Activated CD8-positive, alpha-beta memory T cell treated with anti-CD3 and anti-CD28 coated beads, Interleukin-2, amount 50 U/mL, for 1 hour (primary cell): Measurements from ENCODE around the gene UGT1A9.

Experiments used
- DNase-seq: peaks from one replicate; pipeline ENCODE4 v3.0.0-alpha.2; 2020; ENCODE audit errors: extremely low read depth

UGT1A9 gene

DNA sequence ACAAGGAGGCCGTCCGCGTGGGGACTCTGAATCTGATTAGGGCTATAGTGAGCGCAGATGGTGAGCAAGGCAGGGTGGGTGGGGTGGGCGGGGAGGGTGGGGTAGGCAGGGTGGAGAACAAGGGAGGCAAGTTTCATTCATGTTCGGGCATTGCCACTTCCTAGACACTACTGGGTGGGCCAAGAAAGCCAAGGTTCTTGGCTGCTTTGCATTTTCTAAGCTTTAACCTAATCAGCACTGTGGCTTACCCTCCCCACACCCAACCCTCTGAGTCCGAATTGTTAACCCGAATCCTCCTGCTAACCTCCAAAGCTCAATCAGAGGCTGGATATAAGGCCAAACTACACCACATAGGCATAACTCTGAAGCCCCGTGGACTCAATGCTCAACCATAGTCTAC lies 124.6 kb downstream of the UGT1A9 start:
- DNase-seq: no peak

DNA sequence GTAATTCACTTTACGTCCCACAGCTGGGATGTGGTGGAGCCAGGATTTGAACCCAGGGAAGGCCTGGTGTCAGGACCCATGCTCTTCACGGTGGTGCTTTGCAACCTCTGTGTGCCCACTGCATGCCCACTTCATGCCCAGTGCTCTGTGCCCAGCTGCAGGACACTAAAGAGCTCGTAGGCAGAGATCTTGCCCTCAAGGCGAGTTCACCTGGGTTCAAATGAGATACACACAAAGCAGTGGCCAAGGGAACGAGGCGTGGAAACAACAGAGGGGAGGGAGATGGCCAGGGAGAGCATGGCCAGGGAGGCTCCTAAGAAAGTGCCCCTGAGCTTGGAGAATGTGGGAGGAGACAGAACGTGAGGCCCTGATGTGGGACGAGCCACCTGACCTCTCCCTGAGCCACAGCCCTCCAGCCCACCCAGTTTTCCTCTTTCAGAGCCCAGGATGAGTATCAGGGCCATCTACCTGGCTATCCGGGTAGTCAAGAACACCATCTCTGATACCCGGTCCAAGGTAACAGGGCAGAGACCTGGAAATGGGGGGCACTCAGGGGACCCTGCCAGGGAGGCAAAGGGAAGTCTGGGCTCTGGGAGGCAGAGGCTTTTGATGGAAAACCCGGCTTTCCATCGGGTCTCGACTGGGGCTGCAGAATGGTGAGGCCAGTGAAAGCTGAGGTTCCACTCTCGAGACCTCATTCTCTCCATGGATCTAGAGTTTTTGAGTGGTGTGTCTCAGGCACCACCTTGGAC lies 126.8 kb downstream of the UGT1A9 start:
- DNase-seq: no peak

DNA sequence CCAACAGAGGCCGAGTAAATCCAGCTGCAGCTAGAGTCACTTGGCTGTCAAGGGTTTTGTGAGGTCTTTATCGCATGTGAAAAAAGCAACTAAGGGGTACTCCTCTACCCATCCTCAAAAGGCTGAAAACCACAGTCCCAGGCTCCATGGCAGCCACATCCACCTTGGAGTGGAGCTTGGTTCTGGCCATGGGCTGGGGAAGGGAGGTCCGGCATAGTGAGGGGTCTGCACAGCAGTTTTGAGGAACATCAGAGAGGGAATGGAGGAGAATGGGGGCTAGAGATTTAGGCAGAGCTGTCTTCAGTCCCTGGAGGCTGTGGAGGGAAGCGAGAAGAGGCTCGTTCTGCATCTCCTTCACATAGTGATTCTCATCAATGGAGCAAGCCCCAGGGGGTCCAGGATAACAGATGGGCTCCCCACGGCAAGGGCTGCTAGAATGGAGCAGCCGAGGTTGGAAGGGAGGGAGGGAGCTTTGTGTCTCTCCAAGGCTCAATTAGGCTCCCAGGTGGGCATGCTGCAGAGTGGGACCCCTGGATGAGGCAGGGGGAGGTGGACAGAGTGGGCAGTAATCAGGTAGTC lies 127.5 kb downstream of the UGT1A9 start:
- DNase-seq: no peak

DNA sequence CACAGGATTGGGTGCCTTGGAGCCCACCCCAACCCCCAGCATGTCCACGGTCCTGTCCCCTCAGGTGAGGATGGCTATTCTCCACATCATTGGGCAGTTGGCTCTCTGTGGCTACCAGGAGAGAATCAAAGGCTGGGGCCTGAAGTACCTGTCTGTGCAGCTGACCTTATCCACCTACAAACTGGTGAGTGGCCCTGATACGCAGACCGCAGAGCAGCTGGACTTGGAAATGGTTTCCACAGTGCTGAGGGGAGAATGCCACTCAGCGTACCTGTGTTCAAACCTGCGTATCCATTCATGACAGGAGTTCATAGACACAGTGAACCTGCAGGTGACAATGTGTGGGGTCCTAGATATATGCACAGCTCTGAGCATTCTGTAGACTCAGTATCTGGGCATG lies 128.0 kb downstream of the UGT1A9 start:
- no peak for DNase-seq

DNA sequence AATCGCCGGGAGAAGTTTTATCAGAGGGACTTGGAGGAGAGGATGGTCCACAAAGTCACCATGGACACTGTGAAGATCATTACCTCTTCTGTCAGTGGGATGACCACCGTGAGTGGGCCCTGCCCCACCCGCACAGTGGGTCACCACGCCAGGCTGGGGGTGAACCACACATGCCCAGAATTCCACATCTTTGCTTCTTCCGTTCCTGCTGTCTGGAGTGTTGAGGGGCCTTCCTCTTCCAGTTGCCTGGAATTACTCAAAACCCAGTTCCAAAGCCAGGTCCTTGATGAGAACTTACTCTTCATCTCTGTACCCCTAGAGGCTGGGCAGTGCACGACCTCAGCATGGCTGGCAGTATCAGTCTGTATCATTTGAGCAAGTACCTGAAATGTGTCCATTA lies 128.5 kb downstream of the UGT1A9 start:
- DNase-seq: no peak

DNA sequence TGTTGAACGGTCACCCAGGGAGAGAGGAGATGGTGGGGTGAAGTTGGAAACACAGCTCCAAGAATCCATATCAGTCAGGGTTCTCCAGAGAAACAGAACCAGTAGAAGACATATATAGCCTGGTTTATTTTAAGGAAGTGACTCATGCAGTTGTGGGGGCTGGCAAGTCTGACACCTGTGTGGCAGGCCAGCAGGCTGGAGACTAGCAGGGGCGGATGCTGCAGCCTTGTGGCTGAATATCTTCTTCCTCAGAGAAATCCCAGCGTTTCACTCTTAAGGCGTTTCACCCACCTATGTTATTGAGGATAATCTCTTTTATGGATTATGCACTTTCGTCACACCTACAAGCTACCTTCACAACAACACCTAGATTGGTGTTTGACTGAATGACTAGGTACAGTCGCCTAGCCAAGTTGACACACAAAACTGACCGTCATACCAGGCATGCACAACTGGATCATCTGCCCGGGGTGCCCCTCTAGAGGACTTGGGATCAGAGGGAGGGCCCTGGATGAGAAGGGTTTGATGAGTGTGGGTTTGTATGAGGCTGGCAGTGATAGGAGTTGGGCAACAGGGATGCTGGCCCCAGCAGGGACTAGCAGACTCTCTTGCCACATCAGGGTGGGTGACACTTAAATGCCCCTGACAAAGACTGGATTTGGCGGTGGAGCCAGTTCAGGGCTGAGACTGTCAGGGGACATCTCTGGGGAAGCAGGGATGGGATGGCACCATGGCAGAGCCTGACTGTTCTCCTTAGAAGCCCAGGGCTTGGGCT lies 129.8 kb downstream of the UGT1A9 start:
- DNase-seq: no peak

DNA sequence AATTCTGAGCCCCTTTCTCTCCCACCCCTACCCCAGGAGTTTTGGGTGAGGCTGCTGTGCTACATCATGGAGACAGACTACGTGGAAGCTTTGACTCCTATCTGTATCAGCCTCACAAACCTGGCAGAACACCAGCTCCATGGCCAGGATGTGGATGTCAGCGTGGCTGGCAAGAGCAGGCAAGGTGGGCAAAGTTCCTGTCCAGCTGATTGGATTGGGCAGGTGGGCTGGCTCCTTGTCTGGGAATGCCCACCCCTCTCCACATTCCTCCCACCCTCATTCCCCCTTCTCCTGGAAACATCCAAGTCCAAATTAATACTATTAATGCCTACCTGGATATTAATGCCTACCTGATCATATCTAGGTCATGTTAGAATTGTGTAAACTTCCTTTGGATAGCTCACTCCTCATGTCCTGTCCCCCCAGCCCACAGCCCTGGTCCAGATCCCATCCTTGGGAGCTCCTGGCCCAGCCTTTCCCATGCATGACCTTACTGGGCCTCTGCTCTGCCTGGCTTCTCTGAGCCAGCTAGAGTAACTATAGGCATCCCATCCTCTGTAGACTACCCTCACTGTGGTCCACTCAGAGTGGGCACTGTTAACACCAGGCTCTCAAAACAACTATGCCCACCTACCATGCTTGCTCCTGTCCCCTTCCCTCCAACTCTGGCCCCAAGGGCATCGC lies 130.6 kb downstream of the UGT1A9 start:
- DNase-seq: no peak

DNA sequence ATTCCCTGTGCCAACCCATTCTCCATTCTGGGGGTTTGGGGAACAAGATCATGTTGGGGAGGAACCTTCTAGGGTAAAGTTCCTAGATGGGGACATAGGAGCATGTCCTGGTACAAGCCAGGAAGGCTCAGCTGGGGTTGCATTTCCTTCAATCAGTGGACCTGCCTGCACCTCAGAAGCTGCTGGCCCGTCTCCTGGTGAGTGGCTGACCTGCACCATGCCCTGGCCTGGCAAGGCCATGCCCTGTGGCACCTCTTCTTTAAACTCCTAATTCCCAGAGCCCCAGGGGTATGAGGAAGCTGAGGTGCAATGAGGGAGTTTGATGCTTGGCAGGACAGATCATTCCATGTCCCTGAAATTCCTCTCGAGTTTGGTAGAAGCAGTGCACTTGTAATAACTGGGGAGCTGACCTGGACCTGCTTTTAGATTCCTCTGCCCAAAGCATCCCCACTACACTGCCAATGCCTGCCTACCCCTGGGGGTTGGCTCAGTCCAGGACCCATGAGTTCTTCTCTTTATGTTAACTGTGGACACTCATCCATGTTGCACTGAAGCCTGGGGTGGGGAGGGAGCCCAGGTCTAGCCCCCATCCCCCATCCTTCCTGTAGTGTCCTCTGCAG lies 131.7 kb downstream of the UGT1A9 start:
- no peak for DNase-seq

DNA sequence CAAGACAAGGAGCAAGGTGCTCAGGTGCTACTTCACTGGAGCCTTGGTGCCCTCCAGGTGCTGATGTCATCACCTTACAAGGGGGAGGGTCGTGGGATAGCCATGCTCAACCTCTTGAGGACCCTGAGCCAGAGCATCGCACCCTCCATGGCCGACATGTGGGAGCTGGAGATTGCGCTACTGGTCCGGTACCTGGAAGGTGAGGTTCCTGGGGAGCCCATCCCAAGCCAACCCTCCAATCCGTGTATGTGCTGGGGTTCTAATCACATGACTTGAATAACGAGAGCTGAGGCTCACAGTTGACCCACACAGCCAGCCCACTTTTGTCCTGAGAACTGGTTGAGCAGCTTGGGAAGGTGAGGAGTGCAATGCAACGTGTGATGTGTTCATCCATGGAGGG lies 132.3 kb downstream of the UGT1A9 start:
- DNase-seq: no peak

DNA sequence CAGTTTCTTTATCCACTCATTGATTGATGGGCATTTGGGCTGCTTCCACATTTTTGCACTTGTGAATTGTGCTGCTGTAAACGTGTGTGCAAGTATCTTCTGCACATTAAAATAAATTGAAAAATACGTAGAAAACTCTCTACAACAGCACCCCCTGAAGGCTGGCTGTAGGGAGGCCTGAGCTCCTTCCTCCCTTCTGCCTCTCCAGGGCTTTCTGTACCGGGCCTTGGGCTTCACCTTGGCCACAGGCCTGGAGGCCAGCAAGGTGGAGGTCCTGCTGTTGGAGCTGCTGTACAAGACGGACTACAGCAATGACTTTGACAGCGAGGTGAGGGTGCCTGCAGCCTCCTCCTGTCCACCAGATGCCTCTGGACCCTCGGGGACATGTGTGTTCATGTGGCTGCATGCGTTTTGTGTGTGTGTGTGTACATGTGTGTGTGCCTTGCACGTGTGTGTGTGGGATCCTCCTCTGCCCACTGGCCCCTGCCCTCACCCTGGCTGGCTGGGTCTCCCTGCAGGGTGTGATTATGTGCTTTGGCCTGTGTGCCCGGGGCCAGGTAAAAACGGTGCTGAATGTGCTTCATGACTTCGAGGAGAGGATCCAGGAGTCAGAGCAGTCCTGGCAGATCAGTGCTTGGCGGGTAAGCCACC lies 135.6 kb downstream of the UGT1A9 start:
- DNase-seq: no peak

DNA sequence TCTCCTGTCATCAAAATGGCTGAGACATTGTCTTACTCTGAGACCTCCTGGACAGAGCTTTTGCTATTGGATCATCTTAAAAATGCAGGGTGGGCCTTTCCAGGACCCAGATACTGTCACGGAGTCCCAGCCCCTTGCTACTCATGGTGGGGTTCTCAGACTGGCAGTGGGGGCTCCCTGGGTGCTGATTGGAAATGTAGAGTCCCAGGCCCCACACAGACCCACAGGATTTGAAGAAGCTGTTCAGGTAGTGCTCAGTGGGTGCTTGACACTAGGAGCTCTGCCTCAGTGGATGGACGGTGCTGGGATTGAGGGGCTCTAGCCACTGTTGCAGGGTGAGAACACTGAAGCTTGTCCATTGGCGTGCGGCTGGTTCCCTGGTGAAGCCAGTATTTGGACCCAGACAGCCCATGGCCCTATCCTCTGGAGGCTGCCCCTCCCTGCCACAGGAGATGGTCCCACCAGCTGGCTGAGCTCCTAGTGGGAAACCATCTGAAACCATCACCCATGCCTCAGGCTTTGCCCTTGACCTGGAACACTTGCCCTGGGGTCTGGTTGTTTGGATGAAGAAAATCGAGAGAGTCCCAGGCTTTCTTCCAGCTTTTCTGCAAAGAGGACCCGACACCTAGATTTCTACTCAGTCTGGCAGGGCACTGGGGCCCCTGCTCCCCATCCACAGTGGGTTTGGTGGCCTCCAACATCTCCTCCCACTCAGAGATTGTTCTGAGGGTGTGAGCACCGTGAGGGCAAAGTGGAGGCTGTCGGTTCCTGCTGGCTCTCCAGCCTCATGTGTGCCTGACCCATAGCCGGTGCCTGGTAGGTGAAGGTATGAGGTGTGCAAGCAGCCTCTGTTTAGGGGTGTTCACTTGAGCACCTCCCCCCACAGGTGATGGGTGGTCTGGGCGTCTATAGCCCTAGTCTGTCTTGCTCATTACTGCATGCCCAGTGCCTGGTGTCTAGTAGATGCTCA lies 136.6 kb downstream of the UGT1A9 start:
- no peak for DNase-seq

DNA sequence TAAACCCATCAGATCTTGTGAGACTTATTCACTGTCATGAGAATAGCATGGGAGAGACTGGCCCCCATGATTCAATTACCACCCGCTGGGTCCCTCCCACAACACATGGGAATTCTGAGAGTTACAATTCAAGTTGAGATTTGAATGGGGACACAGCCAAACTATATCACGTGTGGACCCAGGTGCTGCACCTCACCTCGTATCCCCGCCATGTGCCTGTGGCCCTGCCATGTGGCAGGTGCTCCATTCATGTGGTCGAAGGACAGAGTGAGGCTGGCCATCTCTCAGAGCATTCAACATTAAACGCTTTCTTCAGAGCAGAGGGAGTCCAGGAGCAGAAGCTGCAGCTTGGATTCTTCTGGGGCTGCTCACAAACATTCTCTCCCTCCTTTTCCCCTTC lies 138.7 kb downstream of the UGT1A9 start:
- no peak for DNase-seq

DNA sequence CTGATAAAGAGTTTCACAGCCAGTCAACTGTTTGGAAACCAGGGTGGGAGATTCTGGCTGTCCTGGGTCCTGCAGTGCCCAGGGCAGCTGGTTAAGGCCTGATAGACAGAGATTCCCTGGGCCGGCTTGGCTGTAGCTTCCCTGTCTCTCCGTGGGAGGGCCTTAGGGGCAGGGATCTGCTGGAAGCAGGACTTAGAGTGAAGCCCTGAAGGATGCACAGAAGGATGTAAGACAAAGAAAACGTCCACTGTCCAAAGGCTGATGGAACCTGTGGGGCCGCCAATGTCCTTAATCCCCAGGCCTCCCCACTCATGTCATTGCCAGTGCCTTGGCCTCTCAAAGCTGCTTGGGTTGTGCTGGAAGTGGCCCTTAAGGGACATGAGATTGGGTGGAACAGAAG lies 139.4 kb downstream of the UGT1A9 start:
- DNase-seq: no peak

DNA sequence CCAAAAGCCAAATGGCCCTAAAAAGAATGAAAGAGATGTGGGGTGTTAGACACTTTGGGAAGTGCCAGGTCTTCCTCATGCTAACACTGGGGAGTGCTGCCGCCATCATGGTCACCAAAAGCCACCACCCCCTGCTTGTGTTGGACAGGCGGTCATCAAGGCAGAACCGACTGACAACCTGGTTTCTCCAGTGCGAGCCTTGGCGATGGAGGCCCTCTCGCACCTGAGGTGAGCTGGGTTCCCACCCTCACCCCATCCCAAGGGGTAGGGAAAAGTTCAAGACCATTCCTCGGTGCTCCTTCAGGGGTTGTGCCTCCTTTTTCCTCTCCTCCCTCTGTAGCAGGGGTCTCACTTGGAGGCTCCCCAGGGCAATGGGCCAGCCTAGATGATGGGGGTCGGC lies 140.0 kb downstream of the UGT1A9 start:
- DNase-seq: no peak

DNA sequence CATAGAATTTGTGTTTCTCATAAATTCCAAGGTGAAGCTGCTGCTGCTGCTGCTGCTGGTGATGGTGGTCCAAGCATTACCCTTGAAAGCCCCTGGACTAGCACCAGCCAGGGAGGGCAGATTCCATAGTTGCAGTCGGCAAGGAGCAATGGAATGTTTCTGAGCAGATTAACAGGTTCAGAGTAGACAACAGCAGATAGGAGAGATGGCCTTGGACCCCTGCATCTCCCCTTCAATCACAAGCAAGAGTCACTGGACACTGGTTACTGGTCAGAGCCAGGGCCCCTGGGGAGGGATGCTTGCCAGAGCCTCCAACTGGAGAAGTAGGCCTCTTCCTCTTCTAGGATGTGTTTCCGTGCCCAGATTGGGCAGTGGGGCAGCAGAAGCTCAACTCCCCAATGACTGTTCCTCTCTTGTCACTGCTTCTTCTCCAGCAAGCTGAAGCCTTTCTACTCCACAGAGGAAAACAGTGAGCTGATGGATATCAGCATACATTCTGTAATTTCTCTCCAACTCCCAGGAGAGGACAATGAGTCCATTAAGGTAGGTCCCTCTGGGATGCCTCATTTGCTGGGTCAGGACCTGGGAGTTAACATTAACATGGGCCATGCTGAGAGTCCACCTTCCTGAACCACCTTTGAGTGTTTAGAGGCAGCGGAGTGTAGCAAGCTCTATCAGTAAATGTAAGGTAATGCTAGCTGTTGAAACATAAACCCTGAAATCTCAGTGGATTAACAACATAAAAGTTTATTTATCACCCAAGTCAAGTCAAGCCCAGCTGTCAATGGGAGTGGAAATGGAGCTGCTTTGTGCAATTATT lies 141.7 kb downstream of the UGT1A9 start:
- no peak for DNase-seq

DNA sequence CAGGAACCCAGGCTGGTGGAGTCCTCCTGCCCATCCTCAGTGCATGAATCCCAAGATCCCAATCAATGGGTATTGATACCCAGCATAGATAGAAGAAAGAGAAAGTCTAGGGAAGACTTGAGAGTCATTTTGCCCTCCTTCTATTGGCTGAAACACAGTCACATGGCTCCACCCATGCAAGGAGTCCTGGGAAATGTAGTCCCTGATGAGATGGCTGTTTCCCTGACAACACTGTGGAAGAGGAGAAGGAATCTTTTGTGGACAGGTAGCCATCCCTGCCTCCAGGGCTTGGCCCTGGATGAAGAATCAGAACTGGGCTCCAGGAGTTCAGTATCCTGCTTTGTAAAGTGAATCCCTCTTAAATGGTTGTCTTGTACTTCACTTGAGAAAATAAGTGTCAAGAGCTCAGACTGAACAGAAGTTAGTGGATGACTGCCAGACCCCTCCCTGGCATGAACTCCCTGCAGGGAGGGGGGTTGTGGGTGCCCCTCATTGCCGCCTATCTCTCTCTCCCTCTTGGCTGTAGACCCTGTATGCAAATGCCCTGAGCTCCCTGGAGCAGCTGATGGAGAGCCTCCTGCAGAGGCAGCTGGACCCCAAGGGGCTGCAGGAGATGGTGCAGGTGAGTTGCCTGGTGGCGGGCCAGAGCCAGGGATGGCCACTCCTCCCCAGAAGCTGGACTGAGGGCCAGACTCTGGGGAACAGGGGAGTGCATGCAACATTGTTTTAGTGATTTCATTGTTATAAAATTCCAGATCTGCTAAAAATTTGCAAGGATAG lies 142.5 kb downstream of the UGT1A9 start:
- no peak for DNase-seq

DNA sequence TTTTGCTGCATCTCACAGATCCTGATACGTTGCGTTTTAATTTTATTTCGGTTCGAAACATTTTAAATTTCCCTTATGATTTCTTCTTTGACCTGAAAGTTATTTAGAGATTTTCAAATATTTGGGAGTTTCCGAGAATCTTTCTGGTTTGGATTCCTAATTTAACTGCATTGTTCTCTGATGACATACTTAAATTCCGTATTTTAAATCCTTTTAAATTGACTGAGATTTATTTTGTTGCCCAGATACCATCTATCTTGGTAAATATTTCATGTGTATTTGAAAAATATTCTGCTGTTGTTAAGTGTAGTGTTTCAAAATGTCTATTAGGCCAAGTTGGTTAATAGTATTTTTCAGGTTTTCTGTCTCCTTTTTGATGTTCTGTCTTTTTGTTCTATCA lies 144.2 kb downstream of the UGT1A9 start:
- DNase-seq: no peak

DNA sequence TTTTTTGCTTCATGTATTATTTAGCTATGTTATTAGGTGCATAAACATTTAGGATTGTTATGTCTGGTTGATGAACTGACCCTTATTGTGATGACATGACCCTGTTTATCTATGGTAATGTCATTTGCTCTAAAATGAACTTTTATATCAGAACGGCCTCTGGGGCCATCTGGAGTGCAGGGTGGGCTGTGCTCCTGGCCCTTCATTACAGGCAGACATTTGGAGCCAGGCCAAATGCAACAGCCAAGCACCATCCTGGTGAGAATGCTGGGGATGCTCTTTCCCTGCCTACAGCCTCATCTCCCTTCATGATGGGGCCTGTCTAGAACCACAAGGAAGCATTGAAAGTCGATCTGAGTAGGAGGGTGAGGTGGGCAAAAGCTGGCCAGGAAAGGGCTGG lies 144.6 kb downstream of the UGT1A9 start:
- DNase-seq: no peak

DNA sequence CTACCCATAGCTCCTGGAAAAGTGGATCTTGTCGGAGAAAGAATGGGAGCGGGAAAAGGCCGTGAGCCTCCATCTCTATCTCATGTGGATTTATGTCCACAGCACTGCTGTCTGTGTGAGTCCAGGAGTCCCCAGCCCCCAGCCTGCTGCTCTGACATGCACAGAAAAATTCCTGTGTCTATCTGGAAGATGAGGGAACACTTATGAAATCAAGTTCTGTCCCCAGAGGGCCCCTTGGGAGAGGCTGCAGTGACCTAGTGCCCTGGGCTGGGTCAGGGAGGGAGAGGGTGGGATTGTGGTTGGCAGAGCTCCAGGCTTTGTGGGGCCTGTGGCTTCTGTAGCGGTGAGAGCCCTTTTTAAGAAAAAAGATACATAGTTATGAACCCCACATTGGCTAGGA lies 145.1 kb downstream of the UGT1A9 start:
- no peak for DNase-seq
